Right lobe of liver (tissue), 4 donors: ENCODE results near the gene SLC15A1.

Experiments used
- CTCF ChIP-seq, 4 donors: fragments of 200-600 bp in 3 of 4; fragments of 450-650 bp in 1 of 4; IDR thresholded peaks; one replicate each; pipeline versions ENCODE4 v1.5.1 to v1.8.0; 2016 to 2022; ENCODE audit warnings: antibody characterized with exemption in 4 of 4, mild to moderate bottlenecking in 2 of 4
- POLR2A ChIP-seq: fragments of 450-650 bp; IDR thresholded peaks from one replicate; pipeline ENCODE4 v1.6.1; 2017; ENCODE audit warnings: antibody characterized with exemption, mild to moderate bottlenecking
- donor health status: DM: no; HTN: no; CAD: no.
- donor health status: DM: no; HTN: no; CAD: no.
- donor health status: DM: no; HTN: yes; CAD: no.

GRCh38 chr13:98769736-98770135 lies 17.3 kb upstream of the SLC15A1 start:
- TF ChIP-seq CTCF (IDR thresholded peaks at IDR 0.05) (no peak), POLR2A (no peak)
